BLaER1 treated with 17β-estradiol and CSF1 and Interleukin-3, amounts not matched to agents 10 nM and 100 nM (cell line): ENCODE measurements around the gene SWI5.
"Not testable (repeated sequence)": the region's sequence is repeated elsewhere in the genome, so short reads cannot be mapped to it uniquely, and the experiment has no call there.

Experiments used
- H3K27ac ChIP-seq, 11 experiments: shearing (Covaris generic); formaldehyde crosslinking; 2 replicates each; pipeline ENCODE4 v1.8.1; 2022
- H3K27me3 ChIP-seq, 11 experiments: shearing (Covaris generic); formaldehyde crosslinking; 2 replicates each; pipeline ENCODE4 v1.8.1; 2022
- H3K36me3 ChIP-seq, 11 experiments: shearing (Covaris generic); formaldehyde crosslinking; 2 replicates each; pipeline ENCODE4 v1.8.1; 2022
- H3K4me1 ChIP-seq, 10 experiments: shearing (Covaris generic); formaldehyde crosslinking; 2 replicates each; pipeline ENCODE4 v1.8.1; 2022
- H3K4me2 ChIP-seq, 11 experiments: shearing (Covaris generic); formaldehyde crosslinking; 2 replicates each; pipeline ENCODE4 v1.8.1; 2022
- H3K4me3 ChIP-seq, 10 experiments: shearing (Covaris generic); formaldehyde crosslinking; 2 replicates each; pipeline ENCODE4 v1.8.1; 2022
- H3K9ac ChIP-seq, 11 experiments: shearing (Covaris generic); formaldehyde crosslinking; 2 replicates each; pipeline ENCODE4 v1.8.1; 2022
- H3K9me3 ChIP-seq, 11 experiments: shearing (Covaris generic); formaldehyde crosslinking; replicated peaks in 1 of 11; 2 replicates each; pipeline ENCODE4 v1.8.1; 2022
- H4K20me1 ChIP-seq, 11 experiments: shearing (Covaris generic); formaldehyde crosslinking; 2 replicates each; pipeline ENCODE4 v1.8.1; 2022
- Cebpa-rat ChIP-seq, 11 experiments: shearing (Covaris generic); IDR thresholded peaks; 2 replicates each; pipeline ENCODE4 v1.8.1; 2022

The SWI5 gene

GRCh38 chr9:128276008-128276573 lies at the start of gene SWI5:
SWI5 (plus strand) TSS chr9:128276276.
- peaks cover 0 to 10% (median 0%) of the 10 kb centered on the region in 11 experiments; a peak in 3 of 22 replicates for H4K20me1 ChIP-seq
- no peaks in the 10 kb centered on the region for H3K9me3 ChIP-seq
- H3K27me3 ChIP-seq = no peaks in the 10 kb centered on the region
- H3K4me2 ChIP-seq = peak within 1 kb of the TSS; percentile 92 to 100 (median 99)
- H3K36me3 ChIP-seq = peaks cover 21 to 28% (median 26%) of the 10 kb centered on the region in 11 experiments
- peak within 1 kb of the TSS; percentile 73 to 92 (median 83) for H3K27ac ChIP-seq
- peak within 1 kb of the TSS; percentile 78 to 95 (median 92) for H3K4me3 ChIP-seq
- no peak for TF ChIP-seq Cebpa-rat (IDR thresholded peaks at IDR 0.05)
- H3K9ac ChIP-seq = peak within 1 kb of the TSS; percentile 81 to 96 (median 89)
- H3K4me1 ChIP-seq = peaks cover 59 to 68% (median 66%) of the 10 kb centered on the region in 10 experiments

- Histone ChIP-seq H3K4me1 (peaks cover 0 to 8% (median 0%) of the 10 kb centered on the region in 10 experiments; a peak in 6 of 20 replicates), H3K4me3 (no peak overlapping the region), H3K4me2 (peak overlapping the region in 2 of 11 experiments; percentile 18 to 21; a peak in 2 of 22 replicates), H3K9ac (no peak overlapping the region), H3K27me3 (no peaks in the 10 kb centered on the region), H4K20me1 (no peaks in the 10 kb centered on the region; a peak in 1 of 22 replicates), H3K27ac (no peak overlapping the region), H3K36me3 (peaks cover 0 to 5% (median 0%) of the 10 kb centered on the region in 11 experiments; a peak in 2 of 22 replicates), H3K9me3 (no peaks in the 10 kb centered on the region)
- no peak for TF ChIP-seq Cebpa-rat (IDR thresholded peaks at IDR 0.05)
Measured at GRCh38 chr9:128226412-128226801, 49.7 kb upstream of the SWI5 start.

- H3K36me3 ChIP-seq, H4K20me1 ChIP-seq, H3K9me3 ChIP-seq, H3K27ac ChIP-seq, H3K4me3 ChIP-seq, H3K9ac ChIP-seq, H3K4me2 ChIP-seq, H3K27me3 ChIP-seq: not testable (repeated sequence)
- H3K4me1 ChIP-seq = peaks cover 4 to 24% (median 15%) of the 10 kb centered on the region in 10 experiments; a peak in 19 of 20 replicates
Measured at GRCh38 chr9:128230897-128231296, 45.2 kb upstream of the SWI5 start.

GRCh38 chr9:128231638-128232527 lies 44.2 kb upstream of the SWI5 start:
- Histone ChIP-seq H3K27me3 (no peaks in the 10 kb centered on the region), H3K27ac (no peak overlapping the region), H3K4me1 (peaks cover 0 to 17% (median 14%) of the 10 kb centered on the region in 10 experiments; a peak in 17 of 20 replicates), H3K4me3 (no peak overlapping the region), H3K9me3 (no peaks in the 10 kb centered on the region), H4K20me1 (no peaks in the 10 kb centered on the region), H3K4me2 (no peak overlapping the region), H3K9ac (no peak overlapping the region), H3K36me3 (no peaks in the 10 kb centered on the region)
- TF ChIP-seq Cebpa-rat (IDR thresholded peaks at IDR 0.05) = no peak

- Histone ChIP-seq H3K4me3 (no peak overlapping the region), H4K20me1 (no peaks in the 10 kb centered on the region), H3K4me2 (peak overlapping the region in 6 of 11 experiments; percentile 33 to 64 (median 52); a peak in 9 of 22 replicates), H3K27ac (no peak overlapping the region; a peak in 1 of 22 replicates), H3K36me3 (no peaks in the 10 kb centered on the region), H3K9me3 (no peaks in the 10 kb centered on the region), H3K4me1 (peaks cover 0 to 17% (median 14%) of the 10 kb centered on the region in 10 experiments; a peak in 17 of 20 replicates), H3K9ac (no peak overlapping the region), H3K27me3 (no peaks in the 10 kb centered on the region)
- TF ChIP-seq Cebpa-rat (IDR thresholded peaks at IDR 0.05) = no peak
Measured at GRCh38 chr9:128232528-128233428, 43.3 kb upstream of the SWI5 start.

GRCh38 chr9:128233817-128234406 lies 42.2 kb upstream of the SWI5 start:
- Histone ChIP-seq H4K20me1 (no peaks in the 10 kb centered on the region), H3K4me1 (peaks cover 0 to 17% (median 14%) of the 10 kb centered on the region in 10 experiments; a peak in 17 of 20 replicates), H3K4me3 (no peak overlapping the region), H3K4me2 (peak overlapping the region in 10 of 11 experiments; percentile 33 to 64 (median 52); a peak in 19 of 22 replicates), H3K9me3 (no peaks in the 10 kb centered on the region), H3K27ac (no peak overlapping the region; a peak in 1 of 22 replicates), H3K9ac (no peak overlapping the region), H3K36me3 (no peaks in the 10 kb centered on the region), H3K27me3 (no peaks in the 10 kb centered on the region)
- TF ChIP-seq Cebpa-rat (IDR thresholded peaks at IDR 0.05) = no peak

GRCh38 chr9:128242124-128242523 lies 34.0 kb upstream of the SWI5 start:
- Histone ChIP-seq H3K27me3 (no peaks in the 10 kb centered on the region), H3K27ac (no peak overlapping the region), H3K9me3 (no peaks in the 10 kb centered on the region), H3K4me2 (no peak overlapping the region; a peak in 1 of 22 replicates), H3K4me3 (no peak overlapping the region), H3K4me1 (peaks cover 34 to 58% (median 46%) of the 10 kb centered on the region in 10 experiments), H3K36me3 (no peaks in the 10 kb centered on the region), H3K9ac (no peak overlapping the region), H4K20me1 (no peaks in the 10 kb centered on the region)
- no peak for TF ChIP-seq Cebpa-rat (IDR thresholded peaks at IDR 0.05)

- Histone ChIP-seq H3K4me1 (peaks cover 34 to 58% (median 47%) of the 10 kb centered on the region in 10 experiments), H3K27me3 (no peaks in the 10 kb centered on the region)
Measured at GRCh38 chr9:128242828-128243214, 33.3 kb upstream of the SWI5 start.

More at GRCh38 chr9:128242828-128243214, 33.3 kb upstream of the SWI5 start:
- Histone ChIP-seq H3K36me3 (no peaks in the 10 kb centered on the region), H3K9ac (no peak overlapping the region), H3K4me3 (no peak overlapping the region), H4K20me1 (no peaks in the 10 kb centered on the region), H3K27ac (no peak overlapping the region), H3K4me2 (peak overlapping the region in 10 of 11 experiments; percentile 68 to 91 (median 83); a peak in 18 of 22 replicates), H3K9me3 (no peaks in the 10 kb centered on the region)
- no peak for TF ChIP-seq Cebpa-rat (IDR thresholded peaks at IDR 0.05)
